PC-3 (cell line): ENCODE data around the gene SFXN1. TPM values are rescaled to one million over a fixed set of nuclear protein-coding genes. Genes with fewer than 3 reads are reported as not detected.
A peak's percentile ranks its signal among the peaks of the same experiment; 100 is the strongest.

Source experiments
- ATAC-seq: fragments of 200-7000 bp; cut with Tn5 transposase; 2 replicates; pipeline ENCODE4 v1.9.1; 2020; ENCODE audit warnings: mild to moderate bottlenecking, moderate library complexity
- BruUV-seq: library from RNA; stranded (reverse); fragments of 400-500 nt; replicated peaks from 2 replicates; lab custom pipeline; 2021; lab: Mats Ljungman, UMichigan
- CTCF ChIA-PET: fragments of 300-600 bp; sonication (Branson Sonifier 250); formaldehyde crosslinking; loops from one replicate; lab custom pipeline; 2022; ENCODE audit warnings: antibody characterized with exemption; lab: Charles Lee
- POLR2A ChIA-PET: fragments of 300-600 bp; sonication (Branson Sonifier 250); formaldehyde crosslinking; loops from one replicate; lab custom pipeline; 2022; ENCODE audit warnings: antibody characterized with exemption; ENCODE audit not compliant: unreplicated experiment; lab: Charles Lee
- DNase-seq: peaks from one replicate; pipeline ENCODE4 v3.0.0-alpha.2; 2015
- H2AFZ ChIP-seq: fragments of 300-600 bp; sonication (generic); 2 replicates; pipeline ENCODE4 v1.6.0; 2016; ENCODE audit warnings: antibody characterized with exemption, low read length
- H3F3A ChIP-seq: fragments of 300-600 bp; sonication (generic); one replicate; pipeline ENCODE4 v1.6.0; 2017; ENCODE audit warnings: antibody characterized with exemption, low read length, control low read depth, mild to moderate bottlenecking; ENCODE audit not compliant: unreplicated experiment
- H3K27ac ChIP-seq: fragments of 300-600 bp; sonication (generic); 2 replicates; pipeline ENCODE4 v1.5.1; 2016; ENCODE audit warnings: mild to moderate bottlenecking, low read length
- H3K27me3 ChIP-seq: fragments of 300-600 bp; sonication (generic); 2 replicates; pipeline ENCODE4 v1.6.1; 2016; ENCODE audit warnings: low read length, mixed read lengths
- H3K36me3 ChIP-seq: fragments of 300-600 bp; sonication (generic); 2 replicates; pipeline ENCODE4 v1.6.1; 2016; ENCODE audit warnings: low read depth, mixed run types, low read length, mixed read lengths
- H3K4me1 ChIP-seq: fragments of 300-600 bp; sonication (generic); 2 replicates; pipeline ENCODE4 v1.5.1; 2016; ENCODE audit warnings: low read length; ENCODE audit not compliant: insufficient read depth
- H3K4me2 ChIP-seq: fragments of 300-600 bp; sonication (generic); 2 replicates; pipeline ENCODE4 v1.6.0; 2016; ENCODE audit warnings: low read length
- H3K4me3 ChIP-seq: fragments of 300-600 bp; sonication (generic); 2 replicates; pipeline ENCODE4 v1.5.1; 2016; ENCODE audit warnings: mild to moderate bottlenecking, low read length, mixed read lengths
- H3K79me2 ChIP-seq: fragments of 300-600 bp; sonication (generic); 2 replicates; pipeline ENCODE4 v1.6.1; 2017; ENCODE audit warnings: low read length, mixed read lengths
- H3K9ac ChIP-seq: fragments of 300-600 bp; sonication (generic); 2 replicates; pipeline ENCODE4 v1.6.0; 2016; ENCODE audit warnings: mild to moderate bottlenecking, low read length
- H3K9me2 ChIP-seq: fragments of 300-600 bp; sonication (generic); replicated peaks from 2 replicates; pipeline ENCODE4 v1.6.1; 2016; ENCODE audit warnings: mixed run types, low read length, mixed read lengths
- H3K9me3 ChIP-seq: fragments of 300-600 bp; sonication (generic); 2 replicates; pipeline ENCODE4 v1.6.1; 2016; ENCODE audit warnings: low read length, mixed read lengths
- H4K20me1 ChIP-seq: fragments of 300-600 bp; sonication (generic); 2 replicates; pipeline ENCODE4 v1.6.1; 2016; ENCODE audit warnings: low read length, mixed read lengths
- EZH2 ChIP-seq: fragments of 300-600 bp; sonication (generic); IDR thresholded peaks from one replicate; pipeline ENCODE4 v1.6.1; 2017; ENCODE audit warnings: antibody characterized with exemption, mild to moderate bottlenecking, low read length; ENCODE audit not compliant: unreplicated experiment
- EZH2phosphoT487 ChIP-seq: fragments of 300-600 bp; sonication (generic); IDR thresholded peaks from 2 replicates; pipeline ENCODE4 v1.6.1; 2018; ENCODE audit warnings: mild to moderate bottlenecking, antibody characterized with exemption, low read length, borderline replicate concordance
- intact Hi-C: fragments of 100-400 bp; cut with micrococcal nuclease; formaldehyde crosslinking; loops from 2 replicates; pipeline ENCODE4 v1.9.0; 2023
- total RNA-seq: library from RNA; depleted of rRNA; stranded (reverse); fragments of >200 nt; gene quantifications from 2 replicates; pipeline ENCODE4 v1.2.3, GENCODE V29; 2014
- TF ChIP-seq, protein P1 (sequence below): fragments of 300-600 bp; sonication (generic); conservative IDR thresholded peaks from 2 replicates; pipeline ENCODE4 v1.5.1; 2017; ENCODE audit warnings: antibody characterized with exemption, low read depth, mild to moderate bottlenecking, low read length

SFXN1 gene
- total RNA-seq, 1 experiment from 2014 or later, result 46.5 TPM

DNA sequence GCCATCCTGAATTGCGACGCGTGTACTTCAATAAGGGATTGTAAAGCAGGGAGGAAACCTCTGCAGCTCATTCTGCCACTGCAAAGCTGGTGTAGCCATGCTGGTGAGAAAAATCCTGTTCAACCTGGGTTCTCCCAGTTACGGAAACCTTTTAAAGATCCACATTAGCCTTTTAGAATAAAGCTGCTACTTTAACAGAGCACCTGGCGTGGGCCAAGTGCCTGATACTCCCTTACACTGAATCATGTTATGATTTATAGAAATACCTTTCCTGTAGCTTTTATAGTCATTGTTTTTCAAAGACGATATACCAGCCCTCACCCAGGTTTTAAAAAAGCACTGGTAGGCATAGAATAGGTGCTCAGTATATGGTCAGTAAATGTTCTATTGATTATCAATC, 48.3 kb downstream of the SFXN1 start:
- DNase-seq, result no peak
- H4K20me1 ChIP-seq, result no peaks in the 10 kb centered on the region
- H3K36me3 ChIP-seq, result peaks cover 14% of the 10 kb centered on the region; the same call in 1 of the 2 replicates
- no peaks in the 10 kb centered on the region for H3K27me3 ChIP-seq
- H3K79me2 ChIP-seq, result no peaks in the 10 kb centered on the region
- ChIA-PET POLR2A (no interaction called here), CTCF (no interaction called here)
- H3K27ac ChIP-seq, result no peak overlapping the region
- H3K4me3 ChIP-seq, result no peak overlapping the region
- no peak overlapping the region for H3K9ac ChIP-seq
- TF ChIP-seq, protein P1, sequence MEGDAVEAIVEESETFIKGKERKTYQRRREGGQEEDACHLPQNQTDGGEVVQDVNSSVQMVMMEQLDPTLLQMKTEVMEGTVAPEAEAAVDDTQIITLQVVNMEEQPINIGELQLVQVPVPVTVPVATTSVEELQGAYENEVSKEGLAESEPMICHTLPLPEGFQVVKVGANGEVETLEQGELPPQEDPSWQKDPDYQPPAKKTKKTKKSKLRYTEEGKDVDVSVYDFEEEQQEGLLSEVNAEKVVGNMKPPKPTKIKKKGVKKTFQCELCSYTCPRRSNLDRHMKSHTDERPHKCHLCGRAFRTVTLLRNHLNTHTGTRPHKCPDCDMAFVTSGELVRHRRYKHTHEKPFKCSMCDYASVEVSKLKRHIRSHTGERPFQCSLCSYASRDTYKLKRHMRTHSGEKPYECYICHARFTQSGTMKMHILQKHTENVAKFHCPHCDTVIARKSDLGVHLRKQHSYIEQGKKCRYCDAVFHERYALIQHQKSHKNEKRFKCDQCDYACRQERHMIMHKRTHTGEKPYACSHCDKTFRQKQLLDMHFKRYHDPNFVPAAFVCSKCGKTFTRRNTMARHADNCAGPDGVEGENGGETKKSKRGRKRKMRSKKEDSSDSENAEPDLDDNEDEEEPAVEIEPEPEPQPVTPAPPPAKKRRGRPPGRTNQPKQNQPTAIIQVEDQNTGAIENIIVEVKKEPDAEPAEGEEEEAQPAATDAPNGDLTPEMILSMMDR, result no peak
- no peak for TF ChIP-seq EZH2
- no peak for TF ChIP-seq EZH2phosphoT487
- no peaks in the 10 kb centered on the region for H3K9me3 ChIP-seq
- ATAC-seq, result no peak
- intact Hi-C loops, result no loop called here
- no peak overlapping the region for H3K4me2 ChIP-seq
- no peaks in the 10 kb centered on the region for H3F3A ChIP-seq
- no peaks in the 10 kb centered on the region for H3K9me2 ChIP-seq
- no peak overlapping the region for H2AFZ ChIP-seq
- no peaks in the 10 kb centered on the region for H3K4me1 ChIP-seq
- BruUV-seq, result no TSS peak

DNA sequence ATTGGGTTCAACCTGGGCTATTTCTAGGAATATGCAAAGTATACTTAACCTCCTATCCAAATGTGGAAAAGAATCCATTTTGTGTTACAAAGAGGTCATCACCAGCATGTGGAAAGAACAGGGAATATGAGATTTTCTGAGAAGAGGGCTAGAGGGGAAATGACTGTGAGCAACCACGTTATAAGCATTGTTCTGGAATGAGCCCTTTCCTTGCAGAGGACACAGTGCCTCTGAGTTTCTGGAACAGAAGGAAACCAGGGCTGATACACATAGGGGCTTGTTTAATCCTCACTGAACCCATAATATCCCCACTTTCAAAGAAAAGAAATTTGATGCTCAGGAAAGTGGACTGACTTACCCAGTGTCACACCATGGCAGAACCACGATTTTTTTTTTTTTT, 53.0 kb downstream of the SFXN1 start:
- Histone ChIP-seq H3K4me3 (no peak overlapping the region), H3F3A (no peaks in the 10 kb centered on the region), H3K9me3 (no peaks in the 10 kb centered on the region), H3K9me2 (no peaks in the 10 kb centered on the region), H3K27ac (no peak overlapping the region), H3K36me3 (peaks cover 7% of the 10 kb centered on the region; the same call in 1 of the 2 replicates), H3K27me3 (no peaks in the 10 kb centered on the region), H3K4me1 (no peaks in the 10 kb centered on the region), H2AFZ (no peak overlapping the region), H3K9ac (no peak overlapping the region), H3K79me2 (no peaks in the 10 kb centered on the region), H3K4me2 (no peak overlapping the region), H4K20me1 (no peaks in the 10 kb centered on the region)
- TF ChIP-seq, protein P1, result no peak
- TF ChIP-seq EZH2 (no peak), EZH2phosphoT487 (no peak)
- ATAC-seq (no peak), DNase-seq (no peak)
- ChIA-PET CTCF (interaction anchor here (0.6 kb wide), 1 partner anchor 1578 kb away, joined by 3 read pairs; no protein-coding TSS in a partner anchor), POLR2A (no interaction called here)
- BruUV-seq, result TSS peak; percentile 4
- intact Hi-C loops, result loop anchor here (5.0 kb wide), 1 partner anchor 186 kb away; no protein-coding TSS in a partner anchor
